K562 (cell line): Measurements from ENCODE around the gene CEP192. TPM values are rescaled to one million over a fixed set of nuclear protein-coding genes. Genes with fewer than 3 reads are reported as not detected.

ENCODE experiments used
- ATAC-seq: fragments of 200-7000 bp; cut with Tn5 transposase; 3 replicates; pipeline ENCODE4 v1.9.1; 2020; ENCODE audit warnings: moderate library complexity
- BruUV-seq: library from RNA; stranded (reverse); fragments of 400-500 nt; replicated peaks from 2 replicates; lab custom pipeline; 2021; lab: Mats Ljungman, UMichigan
- CTCF ChIA-PET: fragments of 300-600 bp; formaldehyde crosslinking; extraction: SDS; loops from one replicate; lab custom pipeline; 2021; ENCODE audit warnings: low intra/inter-chr PET ratio; lab: Yijun Ruan, JAX
- POLR2A ChIA-PET: fragments of 300-600, 350-650 bp; sonication (Branson Sonifier 250); formaldehyde crosslinking; extraction: SDS; loops from one replicate; lab custom pipeline; 2021; ENCODE audit warnings: antibody characterized with exemption, inconsistent platforms; lab: Yijun Ruan, JAX
- DNase-seq, 4 experiments: peaks; one replicate each; pipeline versions ENCODE4 v3.0.0 to v3.0.0-alpha.2; 2011 to 2018; ENCODE audit warnings: low spot score in 3 of 4, mixed read lengths in 3 of 4; ENCODE audit errors: extremely low read depth in 1 of 4
- FAIRE-seq: peaks from 2 replicates; lab custom pipeline; 2011; peaks lifted over from hg19 to GRCh38; lab: Jason Lieb, UNC
- H2AFZ ChIP-seq: 2 replicates; pipeline ENCODE4 v1.6.0; 2011; ENCODE audit warnings: low read depth, low read length, control low read depth, inconsistent platforms
- H3K27ac ChIP-seq: fragments of 200-600 bp; 3 replicates; pipeline ENCODE4 v1.8.0; 2011; ENCODE audit warnings: low read depth, mild to moderate bottlenecking, control low read depth, inconsistent platforms, low read length, moderate library complexity, mixed read lengths; ENCODE audit errors: extremely low read depth
- H3K27me3 ChIP-seq, 2 experiments: fragments of 300-600 bp in 1 of 2; 2 replicates in 1 of 2; 3 replicates in 1 of 2; pipeline versions ENCODE4 v1.6.0 to v1.8.0; 2011; ENCODE audit warnings: inconsistent platforms in 2 of 2, low read length in 2 of 2, mild to moderate bottlenecking in 1 of 2, mixed read lengths in 1 of 2, moderate library complexity in 1 of 2; ENCODE audit not compliant: control insufficient read depth in 2 of 2, insufficient read depth in 2 of 2
- H3K36me3 ChIP-seq: fragments of 300-600 bp; 3 replicates; pipeline ENCODE4 v1.8.0; 2011; ENCODE audit warnings: mild to moderate bottlenecking, low read length, inconsistent platforms; ENCODE audit not compliant: control insufficient read depth, insufficient read depth
- H3K4me1 ChIP-seq, 2 experiments: fragments of 200-600 bp in 1 of 2; replicated peaks in 1 of 2; 2 replicates in 1 of 2; 3 replicates in 1 of 2; pipeline versions ENCODE4 v1.5.1 to v1.8.0; 2011; ENCODE audit warnings: inconsistent platforms in 2 of 2, low read length in 2 of 2, mild to moderate bottlenecking in 1 of 2, mixed read lengths in 1 of 2, moderate library complexity in 1 of 2; ENCODE audit not compliant: control insufficient read depth in 2 of 2, insufficient read depth in 2 of 2
- H3K4me2 ChIP-seq: 2 replicates; pipeline ENCODE4 v1.6.1; 2011; ENCODE audit warnings: low read length, control low read depth, inconsistent platforms, mixed read lengths; ENCODE audit not compliant: insufficient read depth
- H3K4me3 ChIP-seq: fragments of 200-600 bp; sonication (generic), shearing (Covaris generic); 2 replicates; pipeline ENCODE4 v1.5.1; 2016; ENCODE audit warnings: control low read depth, inconsistent platforms
- H3K79me2 ChIP-seq: fragments of 200-600 bp; 3 replicates; pipeline ENCODE4 v1.8.0; 2011; ENCODE audit warnings: low read length, inconsistent platforms; ENCODE audit not compliant: control insufficient read depth, insufficient read depth
- H3K9ac ChIP-seq, 2 experiments: 2 replicates each; pipeline versions ENCODE4 v1.6.0 to v1.6.1; 2011; ENCODE audit warnings: low read depth in 2 of 2, low read length in 2 of 2, control low read depth in 1 of 2, inconsistent platforms in 1 of 2, mild to moderate bottlenecking in 1 of 2, mixed read lengths in 1 of 2; ENCODE audit not compliant: insufficient read depth in 1 of 2
- H3K9me1 ChIP-seq: one replicate; pipeline ENCODE4 v1.6.0; 2011; ENCODE audit warnings: inconsistent platforms, mild to moderate bottlenecking, low read length, moderate library complexity; ENCODE audit not compliant: control insufficient read depth, insufficient read depth
- H3K9me3 ChIP-seq: replicated peaks from 2 replicates; pipeline ENCODE4 v1.5.1; 2011; ENCODE audit warnings: low read depth, low read length, inconsistent platforms; ENCODE audit not compliant: control insufficient read depth, insufficient read depth
- H4K20me1 ChIP-seq: replicated peaks from 2 replicates; pipeline ENCODE4 v1.6.1; 2011; ENCODE audit warnings: low read length, inconsistent platforms, mixed read lengths; ENCODE audit not compliant: control insufficient read depth, insufficient read depth
- CEBPG ChIP-seq, 3 experiments: fragments of 200-800 bp in 1 of 3; sonication (Bioruptor generic) in 1 of 3; sonication (generic) in 1 of 3; formaldehyde crosslinking in 1 of 3; IDR thresholded peaks in 2 of 3; conservative IDR thresholded peaks in 1 of 3; 2 replicates each; pipeline versions ENCODE4 v1.6.1 to v1.8.0; 2016 to 2022; ENCODE audit warnings: missing compliant biosample characterization in 2 of 3, missing genetic modification characterization in 2 of 3, mild to moderate bottlenecking in 1 of 3, missing genetic modification reagents in 1 of 3
- E2F4 ChIP-seq: sonication (generic); formaldehyde crosslinking; IDR thresholded peaks from 2 replicates; pipeline ENCODE4 v1.8.0; 2022; ENCODE audit warnings: mild to moderate bottlenecking, low read depth, missing genetic modification reagents
- RERE ChIP-seq: sonication (generic); formaldehyde crosslinking; IDR thresholded peaks from 2 replicates; pipeline ENCODE4 v1.8.0; 2023; ENCODE audit warnings: missing genetic modification reagents, mild to moderate bottlenecking, borderline replicate concordance
- TARDBP ChIP-seq: fragments of 450-650 bp; IDR thresholded peaks from 2 replicates; pipeline ENCODE4 v1.6.1; 2016
- ZNF778 ChIP-seq: fragments of 450-650 bp; formaldehyde crosslinking; IDR thresholded peaks from 2 replicates; pipeline ENCODE4 v1.4.0; 2020; ENCODE audit warnings: mild to moderate bottlenecking, moderate library complexity
- WGBS: fragments of 100-300 bp; shearing (Covaris generic); methylation state at CpG from one replicate; pipeline ENCODE4 v1.1.6; 2016; ENCODE audit warnings: low coverage, mixed read lengths; ENCODE audit not compliant: insufficient coverage; ENCODE audit errors: missing lambda C conversion rate; 5-methylcytosine and 5-hydroxymethylcytosine counted together
- in situ Hi-C: fragments of 300-500 bp; cut with MboI; formaldehyde crosslinking; loops from 4 replicates; pipeline ENCODE4 v1.15.0; 2018; ENCODE audit warnings: inconsistent platforms, mixed read lengths
- intact Hi-C: fragments of 100-400 bp; cut with micrococcal nuclease; formaldehyde crosslinking; loops from 2 replicates; pipeline ENCODE4 v1.14.2; 2022
- polyA plus RNA-seq, 8 experiments: library from polyadenylated mRNA; depleted of rRNA in 4 of 8; stranded (reverse) in 5 of 8; unstranded in 3 of 8; fragments of >200 nt; fragmentation: Nextera tagmentation in 2 of 8; fragmentation: Illumina TruSeq in 1 of 8; extraction: Ambion mirVana in 2 of 8; extraction: Trizol in 1 of 8; gene quantifications; 2 replicates each; pipeline versions ENCODE4 v1.2.1 to v1.2.3, GENCODE V29; 2011 to 2014; ENCODE audit warnings: inconsistent platforms in 1 of 8, missing spikeins in 1 of 8
- total RNA-seq, 7 experiments: library from RNA; depleted of rRNA in 6 of 7; stranded (reverse); fragments of >200 nt in 6 of 7; fragmentation: Illumina TruSeq in 2 of 7; extraction: Trizol in 2 of 7; gene quantifications; 2 replicates each; pipeline versions ENCODE4 v1.2.1 to v1.2.3, GENCODE V29; 2011 to 2021; ENCODE audit warnings: low replicate concordance in 1 of 7

CEP192 gene
- total and polyA plus RNA-seq, 9 of the 15 experiments (the other 6 are each of a cell fraction or from before 2014, with no cell fraction given): 14.4 to 54.4 (median 35.8) TPM

DNA sequence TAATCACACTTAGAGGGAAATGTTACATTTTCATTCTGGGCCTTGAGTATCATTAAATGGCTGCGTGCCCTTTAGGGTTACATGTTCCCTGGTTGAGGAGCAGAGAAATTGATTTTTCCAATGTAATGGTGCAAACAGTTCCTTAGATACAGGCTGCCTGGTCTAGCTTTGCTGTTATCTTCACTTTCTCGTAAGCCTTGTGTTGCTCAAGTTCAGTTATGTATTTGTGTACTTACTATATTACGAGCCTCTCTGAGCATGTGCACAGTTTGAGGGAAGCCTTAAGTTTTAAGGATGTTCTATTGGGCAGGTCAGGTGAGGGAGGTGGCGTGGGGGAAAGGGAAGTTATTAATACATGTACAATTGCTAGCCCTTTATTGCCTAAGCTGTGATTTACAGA lies 23.7 kb downstream of the CEP192 start:
- Histone ChIP-seq H3K79me2 (no peaks in the 10 kb centered on the region), H4K20me1 (no peaks in the 10 kb centered on the region), H3K9me1 (no peaks in the 10 kb centered on the region), H2AFZ (no peak overlapping the region), H3K9me3 (no peaks in the 10 kb centered on the region), H3K9ac (no peak overlapping the region), H3K27ac (no peak overlapping the region), H3K4me3 (no peak overlapping the region), H3K36me3 (peaks cover 94% of the 10 kb centered on the region), H3K4me1 (no peaks in the 10 kb centered on the region), H3K4me2 (no peak overlapping the region), H3K27me3 (no peaks in the 10 kb centered on the region)
- WGBS: 91% methylated on average over 4 of the region's 4 CpGs
- ChIA-PET POLR2A (interaction anchor here (2.4 kb wide), 1 partner anchor 24 kb away, joined by 8 read pairs; the partner anchor contains the start of gene CEP192), CTCF (no interaction called here)
- FAIRE-seq: no peak
- no TSS peak for BruUV-seq
- TF ChIP-seq TARDBP (no peak), ZNF778 (CRISPR knock-in tag) (no peak)
- no peak for ATAC-seq
- in situ Hi-C loops: no loop called here
- intact Hi-C loops: no loop called here
- DNase-seq: no peak

GRCh38 chr18:13017247-13017875 lies 26.2 kb downstream of the CEP192 start:
- no peaks in the 10 kb centered on the region for H4K20me1 ChIP-seq
- ChIA-PET CTCF (no interaction called here), POLR2A (no interaction called here)
- no peak overlapping the region for H3K4me3 ChIP-seq
- FAIRE-seq (no peak), DNase-seq (no peak), ATAC-seq (no peak)
- H2AFZ ChIP-seq: no peak overlapping the region
- H3K27me3 ChIP-seq: no peaks in the 10 kb centered on the region
- in situ Hi-C loops: no loop called here
- intact Hi-C loops: no loop called here
- H3K79me2 ChIP-seq: peaks cover 17% of the 10 kb centered on the region; the same call in 2 of the 3 replicates
- H3K27ac ChIP-seq: no peak overlapping the region
- peaks cover 95% of the 10 kb centered on the region for H3K36me3 ChIP-seq
- H3K9me1 ChIP-seq: no peaks in the 10 kb centered on the region
- no peak overlapping the region for H3K4me2 ChIP-seq
- H3K9ac ChIP-seq: no peak overlapping the region
- no peaks in the 10 kb centered on the region for H3K9me3 ChIP-seq
- BruUV-seq: no TSS peak
- no peaks in the 10 kb centered on the region for H3K4me1 ChIP-seq
- WGBS: 83% methylated on average over 2 of the region's 2 CpGs
- TF ChIP-seq RERE (CRISPR knock-in tag) (no peak), E2F4 (no peak), CEBPG (CRISPR knock-in tag; IDR thresholded peaks at IDR 0.05) (no peak), CEBPG (tag; conservative IDR thresholded peaks at IDR 0.05 in 1 of 2, IDR thresholded peaks at IDR 0.05 in 1 of 2) (no peak)
